Cardiac septum (tissue), 1 donor: ENCODE results near the gene CFAP65. TPM values are rescaled to one million over a fixed set of nuclear protein-coding genes. Genes with fewer than 3 reads are reported as not detected.

Source experiments
- DNase-seq: peaks from one replicate; pipeline ENCODE4 v3.0.0-alpha.2; 2020; ENCODE audit warnings: low spot score
- intact Hi-C: fragments of 100-400 bp; cut with DNase I; formaldehyde crosslinking; loops from one replicate; pipeline ENCODE4 v1.14.0; 2022
- total RNA-seq: library from RNA; stranded (reverse); fragmentation: NEBNext Ultra II Directional; extraction: Animal tissue kit (Norgen Biotek cat#: 25700); gene quantifications from one replicate; pipeline ENCODE4 v1.2.1, GENCODE V29; 2021
- donor health status: DM: no; HTN: no; CAD: no.

The CFAP65 gene
- total RNA-seq, 1 donor from 2014 or later: not detected

DNA sequence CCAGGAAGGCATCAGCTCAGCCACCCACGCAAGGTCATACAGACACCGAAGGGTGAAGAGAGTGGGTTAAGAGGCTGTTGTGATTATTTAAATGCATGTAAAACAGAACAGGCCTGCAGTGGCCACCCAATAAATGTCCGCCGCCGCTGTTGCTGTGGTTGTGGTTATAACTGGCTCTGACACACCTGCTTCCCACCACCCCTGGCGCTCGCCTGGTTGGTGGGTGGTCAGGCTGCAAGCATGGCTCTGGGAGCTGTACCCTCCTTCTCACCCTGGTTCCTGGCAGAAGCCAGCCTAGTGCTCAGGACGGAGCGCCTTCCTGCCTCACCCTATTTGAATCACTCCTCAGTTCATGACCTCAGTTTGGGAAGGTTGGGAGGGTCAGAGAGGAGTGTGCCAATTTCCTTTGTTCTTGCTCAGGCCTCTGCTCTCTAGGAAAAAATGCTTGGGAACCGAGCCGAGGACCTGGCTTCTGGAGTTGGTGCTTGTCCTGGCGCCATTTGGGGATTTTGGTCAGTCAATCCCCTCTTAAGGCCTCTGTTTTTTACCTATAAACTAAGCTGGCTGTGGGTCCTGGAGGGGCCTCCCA is 42.8 kb downstream of the CFAP65 start:
- intact Hi-C loops: no loop called here
- DNase-seq: no peak

DNA sequence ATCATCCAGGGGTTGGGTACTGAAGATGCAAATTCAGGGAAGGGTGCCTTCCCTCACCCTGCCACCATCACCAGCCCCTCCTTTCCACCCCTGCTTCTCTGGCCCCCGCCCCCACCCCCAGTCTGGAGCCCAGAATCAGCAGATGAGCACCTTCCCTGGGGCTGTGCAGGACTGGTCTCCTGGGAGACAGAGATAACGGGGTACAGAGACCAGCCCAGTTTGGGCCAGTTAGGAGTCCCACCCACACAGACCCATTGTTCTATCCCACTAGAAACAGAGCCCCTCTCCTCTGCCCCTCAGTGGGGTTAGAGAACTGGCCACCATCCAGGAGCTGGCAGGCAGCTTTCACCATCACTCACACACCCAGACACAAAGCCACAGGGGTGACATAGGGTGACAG is 43.6 kb downstream of the CFAP65 start:
- no peak for DNase-seq
- intact Hi-C loops: no loop called here

DNA sequence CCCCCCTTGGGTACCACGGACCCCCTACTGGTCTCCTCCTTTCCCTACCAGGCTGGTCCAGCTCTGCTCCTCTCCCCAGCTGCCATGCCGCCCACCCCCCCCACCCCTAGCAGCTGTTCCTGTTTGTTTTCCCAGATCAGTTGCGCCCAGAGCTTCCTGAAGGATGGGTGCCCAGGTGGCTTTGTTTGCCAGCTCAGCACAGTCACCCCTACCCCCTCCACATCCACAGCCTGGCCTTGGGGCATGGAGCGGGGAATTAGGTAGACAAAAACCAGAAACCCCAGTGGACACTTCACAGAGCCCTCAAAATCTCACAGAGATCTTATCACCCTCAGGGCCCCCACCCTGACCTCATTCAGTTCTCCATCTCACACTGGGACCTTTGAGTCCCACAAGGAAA is 44.4 kb downstream of the CFAP65 start:
- intact Hi-C loops: no loop called here

DNA sequence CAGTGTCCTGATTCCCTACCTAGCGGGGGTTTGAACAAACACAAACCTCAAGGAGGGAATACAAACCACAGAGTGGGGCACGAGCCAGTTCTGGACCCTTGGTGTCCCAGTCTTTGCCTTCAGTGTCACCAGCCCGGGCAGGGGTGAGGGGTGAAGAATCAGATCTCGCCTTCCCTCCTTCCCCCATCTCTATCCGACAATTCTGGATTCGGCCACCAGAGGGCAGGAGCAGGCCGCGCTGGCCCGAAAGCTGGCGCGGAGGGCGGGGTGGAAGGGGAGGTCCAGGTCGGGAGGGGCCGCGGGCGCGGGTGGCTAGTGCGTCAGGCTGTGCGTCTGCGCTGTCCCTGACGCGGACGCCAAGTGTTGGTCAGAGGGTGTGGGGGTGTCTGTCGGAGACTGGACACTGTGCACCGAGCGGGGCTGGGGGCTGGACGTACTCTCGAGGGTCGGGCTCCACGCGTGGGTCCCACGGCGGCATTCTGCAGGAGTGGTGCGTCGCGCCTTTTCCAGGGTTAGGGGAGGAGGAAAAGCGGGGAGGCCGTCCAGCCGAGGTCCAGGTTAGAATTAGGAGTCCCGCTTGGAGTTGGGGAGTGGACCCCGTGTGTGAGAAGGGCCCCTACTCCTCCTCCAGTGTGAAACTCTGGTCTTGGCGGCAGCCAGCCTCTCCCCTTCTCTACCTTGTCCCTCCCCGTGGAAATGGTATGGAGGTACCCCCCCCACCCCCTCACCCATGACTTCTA is 45.2 kb downstream of the CFAP65 start:
- intact Hi-C loops: no loop called here
- peak; percentile 89 for DNase-seq

More for the DNA sequence above, 44.4 kb downstream of the CFAP65 start:
- no peak for DNase-seq

- intact Hi-C loops: no loop called here
Observed at GRCh38 chr2:218995561-218995960, 45.8 kb downstream of the CFAP65 start.

GRCh38 chr2:218993345-218994315 is 47.7 kb downstream of the CFAP65 start, which contains the start of gene CRYBA2:
TSS of gene CRYBA2 (minus strand) at chr2:218993422. CDS start at chr2:218993176, 246 bp downstream.
- intact Hi-C loops: no loop called here
- no peak for DNase-seq

More at GRCh38 chr2:218995561-218995960, 45.8 kb downstream of the CFAP65 start:
- DNase-seq: no peak

- intact Hi-C loops: no loop called here
Observed at GRCh38 chr2:218992703-218993344, 48.5 kb downstream of the CFAP65 start.

GRCh38 chr2:218992196-218992595 is 49.1 kb downstream of the CFAP65 start:
- DNase-seq: no peak
- intact Hi-C loops: no loop called here

More at GRCh38 chr2:218992703-218993344, 48.5 kb downstream of the CFAP65 start:
- DNase-seq: no peak

- DNase-seq: no peak
- intact Hi-C loops: no loop called here
Observed at GRCh38 chr2:218991674-218992168, 49.6 kb downstream of the CFAP65 start.

DNA sequence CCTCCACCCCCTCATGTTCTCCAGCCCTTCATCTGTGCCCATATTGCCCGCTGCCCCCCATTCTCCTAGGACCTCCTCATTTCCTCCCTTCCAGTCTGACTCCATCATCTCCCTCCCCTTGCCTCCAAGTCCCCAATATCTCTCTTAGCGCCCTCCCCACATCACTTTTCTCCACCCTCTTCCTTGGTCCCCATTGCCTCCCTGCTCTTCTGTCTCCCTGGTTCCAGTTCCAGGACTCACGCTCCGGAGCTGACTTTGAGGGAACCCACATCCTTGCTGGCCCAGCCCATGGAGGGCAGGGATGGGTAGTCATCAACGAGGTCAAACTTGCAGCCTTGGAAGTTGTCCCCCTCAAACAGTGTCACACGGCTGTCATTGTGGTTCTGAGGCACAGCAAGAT is 50.7 kb downstream of the CFAP65 start:
- intact Hi-C loops: no loop called here
- DNase-seq: no peak

DNA sequence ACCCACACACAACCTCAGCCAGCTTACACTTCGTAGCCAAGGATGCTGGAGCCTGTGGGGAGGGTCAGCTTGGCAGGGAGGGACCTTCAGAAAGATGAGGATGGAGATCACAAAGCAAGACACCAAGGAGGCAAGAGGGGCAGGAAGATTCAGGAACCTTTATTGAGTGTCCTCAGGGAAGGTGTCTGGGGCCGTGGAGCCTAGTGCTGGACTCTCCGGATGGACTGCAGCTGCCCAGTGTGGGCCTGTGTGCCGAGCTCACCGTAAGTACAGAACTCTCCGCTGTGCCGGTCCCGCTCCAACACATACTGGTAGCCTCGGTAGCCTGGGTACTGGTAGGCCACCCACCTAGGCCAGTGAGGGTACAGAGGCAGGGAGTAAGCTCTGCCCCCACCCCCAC is 51.3 kb downstream of the CFAP65 start:
- intact Hi-C loops: no loop called here
- no peak for DNase-seq

GRCh38 chr2:218988650-218989049 is 52.7 kb downstream of the CFAP65 start:
- intact Hi-C loops: no loop called here
- no peak for DNase-seq

GRCh38 chr2:218988164-218988563 is 53.2 kb downstream of the CFAP65 start:
- intact Hi-C loops: no loop called here
- no peak for DNase-seq

GRCh38 chr2:218986148-218986761 is 55.1 kb downstream of the CFAP65 start:
- intact Hi-C loops: no loop called here
- no peak for DNase-seq

DNA sequence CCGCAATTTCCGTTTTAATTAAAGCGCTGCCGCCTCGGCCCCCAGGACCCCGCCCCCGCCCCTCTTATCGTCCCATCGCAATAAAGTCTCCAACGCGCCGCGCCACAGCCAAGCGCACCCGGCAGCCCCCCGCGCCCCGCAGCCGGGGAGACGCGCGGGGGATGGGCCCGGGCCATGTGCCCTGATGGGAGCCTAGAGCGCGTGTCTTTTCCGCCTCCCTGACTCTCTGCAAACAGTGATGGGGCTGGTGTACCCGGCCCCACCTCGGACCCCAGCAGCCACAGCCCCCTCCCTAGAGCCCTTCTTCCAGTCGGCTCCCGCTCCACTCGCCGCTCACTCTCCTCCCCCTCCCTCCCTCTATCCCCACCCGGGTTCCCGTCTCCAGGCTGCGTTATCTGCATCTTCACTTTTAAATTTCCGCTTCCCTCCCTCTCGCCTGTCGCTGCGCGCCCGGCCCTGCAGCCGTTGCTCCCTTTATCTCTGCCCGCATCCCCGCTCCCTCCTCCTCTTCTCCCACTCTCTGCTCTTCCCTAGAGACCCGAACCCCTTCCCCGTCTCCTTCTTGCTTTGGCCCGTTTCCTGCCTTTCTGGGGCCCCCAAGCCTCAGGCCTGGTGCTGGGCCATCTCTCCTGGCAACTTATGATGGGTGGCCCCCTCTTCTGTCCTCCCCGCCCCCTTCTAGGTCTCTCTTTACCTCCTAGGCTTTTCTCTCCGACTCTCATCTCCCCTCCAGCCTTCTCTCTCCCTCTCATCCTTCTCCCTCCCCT is 55.8 kb downstream of the CFAP65 start:
- no peak for DNase-seq
- intact Hi-C loops: no loop called here

DNA sequence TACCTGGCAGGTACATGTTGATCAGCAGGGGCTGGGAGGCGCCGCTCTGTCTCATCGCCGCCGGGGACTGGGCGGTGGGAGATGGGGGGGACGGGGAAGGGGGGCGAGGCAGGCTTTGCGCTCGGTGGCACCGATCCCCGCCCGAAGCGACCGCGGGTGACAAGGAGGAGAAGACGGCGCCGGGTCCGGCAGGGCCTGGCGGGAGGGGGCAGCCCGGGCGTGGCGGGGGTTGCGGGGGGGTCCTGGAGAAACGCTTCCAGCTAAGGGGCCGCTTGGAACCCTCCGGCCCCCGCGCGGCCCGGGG is 56.3 kb downstream of the CFAP65 start, which contains the start of gene FEV:
Gene FEV, minus strand, starts transcription at position 164 of the 304 bp plus-strand sequence. Its CDS starts 109 bp downstream, at position 55.
- intact Hi-C loops: no loop called here
- no peak for DNase-seq

DNA sequence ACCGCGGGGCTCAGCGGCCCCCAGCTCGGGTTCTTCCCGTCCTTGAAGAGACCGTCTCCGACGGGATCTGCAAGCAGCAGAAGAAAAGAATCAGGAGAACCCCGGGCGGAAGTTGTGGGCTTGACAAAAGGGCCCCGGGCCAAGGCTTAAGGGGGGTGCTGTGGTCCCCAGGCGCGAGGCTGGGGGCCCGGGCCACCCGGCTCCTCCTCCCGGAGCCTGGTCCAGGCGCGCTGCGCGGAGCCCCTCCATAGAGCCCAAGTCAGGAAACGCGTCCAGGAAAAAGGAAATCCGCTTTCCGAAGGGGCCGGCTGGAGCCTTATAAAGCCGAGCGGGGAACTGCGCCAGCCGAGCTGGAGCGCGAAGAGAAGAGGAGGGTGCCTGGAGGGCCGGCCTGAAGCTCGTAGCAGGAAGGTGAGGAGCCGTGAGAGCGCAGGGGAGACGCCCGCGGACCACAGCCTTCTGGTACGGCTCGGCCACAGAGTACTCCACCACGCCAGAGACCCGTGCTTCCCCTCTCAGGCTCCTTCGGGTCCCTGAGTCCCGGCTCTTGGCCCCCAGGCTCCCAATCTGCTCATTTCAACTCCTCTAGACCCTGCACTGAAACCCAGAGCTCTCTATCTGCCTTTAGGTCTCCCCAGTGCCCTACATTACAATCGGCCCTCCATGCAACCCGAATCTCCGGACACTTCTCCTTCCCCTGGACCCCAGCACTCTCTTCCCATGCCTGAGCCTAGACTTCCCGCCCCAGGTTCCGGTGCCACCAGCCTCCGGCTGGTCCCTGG is 56.9 kb downstream of the CFAP65 start:
- intact Hi-C loops: no loop called here

DNA sequence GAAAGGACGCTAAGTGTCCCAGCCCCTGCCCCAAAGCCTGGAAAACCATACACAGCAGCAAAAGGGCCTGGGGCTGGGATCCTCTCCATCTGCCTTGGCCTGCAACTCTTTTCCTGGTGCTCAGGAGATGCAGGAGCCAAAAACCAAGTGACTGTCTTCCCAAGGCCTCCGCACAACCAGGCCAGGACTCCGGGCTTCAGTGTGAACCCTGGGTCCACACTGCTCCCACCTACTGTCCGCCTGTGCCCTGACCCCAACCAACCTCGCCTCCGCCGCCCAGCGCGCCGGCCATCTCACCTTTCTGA is 57.4 kb downstream of the CFAP65 start:
- intact Hi-C loops: no loop called here
- DNase-seq: no peak

More for the DNA sequence above, 56.9 kb downstream of the CFAP65 start:
- DNase-seq: peak; percentile 80
